IMR-90 (cell line): ENCODE measurements around the gene FTL. TPM values are rescaled to one million over a fixed set of nuclear protein-coding genes. Genes with fewer than 3 reads are reported as not detected.

Source experiments
- ATAC-seq: fragments of 200-7000 bp; cut with Tn5 transposase; 2 replicates; pipeline ENCODE4 v1.9.1; 2020; ENCODE audit warnings: low read depth, mild to moderate bottlenecking, moderate library complexity
- BruUV-seq: library from RNA; stranded (reverse); fragments of 400-500 nt; replicated peaks from 2 replicates; lab custom pipeline; 2021; lab: Mats Ljungman, UMichigan
- CTCF ChIA-PET: fragments of 300-600 bp; formaldehyde crosslinking; extraction: SDS; loops from one replicate; lab custom pipeline; 2021; ENCODE audit warnings: antibody characterized with exemption; lab: Yijun Ruan, JAX
- POLR2A ChIA-PET: fragments of 300-600 bp; sonication (Branson Sonifier 250); formaldehyde crosslinking; loops from one replicate; lab custom pipeline; 2022; ENCODE audit warnings: antibody characterized with exemption; ENCODE audit not compliant: unreplicated experiment; lab: Charles Lee
- DNase-seq: peaks from one replicate; pipeline ENCODE4 v3.0.0; 2013
- H2AFZ ChIP-seq: replicated peaks from 2 replicates; pipeline ENCODE3; 2013; ENCODE audit warnings: low read length, mild to moderate bottlenecking; ENCODE audit not compliant: poor library complexity
- H2AK5ac ChIP-seq: 2 replicates; pipeline ENCODE4 v1.6.1; 2013; ENCODE audit warnings: low read depth, low read length, inconsistent platforms
- H2AK9ac ChIP-seq: replicated peaks from 2 replicates; pipeline ENCODE3; 2013; ENCODE audit warnings: mild to moderate bottlenecking, low read depth, low read length, moderate library complexity; ENCODE audit not compliant: poor library complexity
- H2BK120ac ChIP-seq: 2 replicates; pipeline ENCODE4 v1.6.1; 2013; ENCODE audit warnings: low read depth, low read length, inconsistent platforms
- H2BK15ac ChIP-seq: 3 replicates; pipeline ENCODE4 v1.6.1; 2013; ENCODE audit warnings: low read depth, low read length, inconsistent platforms
- H2BK20ac ChIP-seq: 2 replicates; pipeline ENCODE4 v1.6.1; 2013; ENCODE audit warnings: low read depth, mild to moderate bottlenecking, inconsistent platforms, low read length, moderate library complexity
- H2BK5ac ChIP-seq: 2 replicates; pipeline ENCODE4 v1.6.1; 2013; ENCODE audit warnings: mild to moderate bottlenecking, low read depth, low read length, inconsistent platforms; ENCODE audit not compliant: poor library complexity, severe bottlenecking
- H3K14ac ChIP-seq: replicated peaks from 2 replicates; pipeline ENCODE4 v1.6.1; 2013; ENCODE audit warnings: low read depth, low read length, inconsistent platforms
- H3K18ac ChIP-seq: 2 replicates; pipeline ENCODE4 v1.6.1; 2013; ENCODE audit warnings: low read depth, low read length, control low read depth
- H3K23ac ChIP-seq: 2 replicates; pipeline ENCODE4 v1.6.1; 2013; ENCODE audit warnings: low read depth, low read length, inconsistent platforms
- H3K27ac ChIP-seq: 2 replicates; pipeline ENCODE4 v1.5.1; 2013; ENCODE audit warnings: mild to moderate bottlenecking, control low read depth, low read length; ENCODE audit not compliant: insufficient read depth
- H3K27me3 ChIP-seq: 2 replicates; pipeline ENCODE4 v1.6.1; 2013; ENCODE audit warnings: low read length; ENCODE audit not compliant: control insufficient read depth, insufficient read depth
- H3K36me3 ChIP-seq: 2 replicates; pipeline ENCODE4 v1.6.1; 2013; ENCODE audit warnings: low read length, mixed read lengths; ENCODE audit not compliant: control insufficient read depth, insufficient read depth
- H3K4ac ChIP-seq: 2 replicates; pipeline ENCODE4 v1.6.1; 2013; ENCODE audit warnings: low read depth, low read length, inconsistent platforms
- H3K4me1 ChIP-seq: 2 replicates; pipeline ENCODE4 v1.6.1; 2013; ENCODE audit warnings: low read length, mixed read lengths; ENCODE audit not compliant: control insufficient read depth, insufficient read depth
- H3K4me2 ChIP-seq: 2 replicates; pipeline ENCODE4 v1.6.1; 2013; ENCODE audit warnings: low read depth, mild to moderate bottlenecking, control low read depth, low read length, moderate library complexity
- H3K4me3 ChIP-seq: 2 replicates; pipeline ENCODE4 v1.5.1; 2013; ENCODE audit warnings: low read depth, mild to moderate bottlenecking, control low read depth, low read length, moderate library complexity; ENCODE audit not compliant: insufficient read depth
- H3K56ac ChIP-seq: 2 replicates; pipeline ENCODE4 v1.6.1; 2013; ENCODE audit warnings: low read length, inconsistent platforms; ENCODE audit not compliant: insufficient read depth; ENCODE audit errors: extremely low read depth
- H3K79me1 ChIP-seq, 2 experiments: 2 replicates each; pipeline ENCODE4 v1.6.1; 2013; ENCODE audit warnings: low read length in 2 of 2, inconsistent platforms in 1 of 2, low read depth in 1 of 2
- H3K9ac ChIP-seq: 2 replicates; pipeline ENCODE4 v1.6.1; 2013; ENCODE audit warnings: low read depth, low read length, control low read depth
- H3K9me1 ChIP-seq: 2 replicates; pipeline ENCODE4 v1.6.1; 2013; ENCODE audit warnings: low read length, inconsistent platforms; ENCODE audit not compliant: insufficient read depth
- H3K9me3 ChIP-seq: 2 replicates; pipeline ENCODE4 v1.6.1; 2013; ENCODE audit warnings: low read length; ENCODE audit not compliant: control insufficient read depth, insufficient read depth
- H4K20me1 ChIP-seq: 2 replicates; pipeline ENCODE4 v1.6.1; 2013; ENCODE audit warnings: low read length, inconsistent platforms; ENCODE audit not compliant: insufficient read depth
- H4K5ac ChIP-seq: 2 replicates; pipeline ENCODE4 v1.6.1; 2013; ENCODE audit warnings: mild to moderate bottlenecking, low read depth, low read length, control low read depth
- H4K8ac ChIP-seq, 2 experiments: 2 replicates each; pipeline ENCODE4 v1.6.1; 2013; ENCODE audit warnings: low read depth in 2 of 2, low read length in 2 of 2, control low read depth in 1 of 2, inconsistent platforms in 1 of 2
- H4K91ac ChIP-seq: 2 replicates; pipeline ENCODE4 v1.6.1; 2013; ENCODE audit warnings: low read depth, low read length, inconsistent platforms; ENCODE audit not compliant: insufficient read depth
- CEBPB ChIP-seq: IDR thresholded peaks from 2 replicates; pipeline ENCODE4 v1.6.1; 2012; ENCODE audit warnings: low read depth, low read length, improper control_type of control experiment
- FOS ChIP-seq: fragments of 150-350 bp; IDR thresholded peaks from 2 replicates; pipeline ENCODE4 v1.6.1; 2016; ENCODE audit warnings: low read depth, low read length
- MXI1 ChIP-seq: IDR thresholded peaks from 2 replicates; pipeline ENCODE4 v1.6.1; 2012; ENCODE audit warnings: low read depth, mild to moderate bottlenecking, low read length, moderate library complexity, borderline replicate concordance
- NFE2L2 ChIP-seq: fragments of 150-350 bp; IDR thresholded peaks from 2 replicates; pipeline ENCODE4 v1.6.1; 2016; ENCODE audit warnings: low read depth, mild to moderate bottlenecking, low read length
- POLR2A ChIP-seq: IDR thresholded peaks from 2 replicates; pipeline ENCODE4 v1.6.1; 2012; ENCODE audit warnings: mild to moderate bottlenecking, low read depth, low read length
- RAD21 ChIP-seq: IDR thresholded peaks from 2 replicates; pipeline ENCODE4 v1.6.1; 2012; ENCODE audit warnings: low read length, improper control_type of control experiment
- RCOR1 ChIP-seq: IDR thresholded peaks from 2 replicates; pipeline ENCODE4 v1.6.1; 2012; ENCODE audit warnings: mild to moderate bottlenecking, low read length, improper control_type of control experiment; ENCODE audit not compliant: insufficient replicate concordance
- RFX5 ChIP-seq: IDR thresholded peaks from 2 replicates; pipeline ENCODE4 v1.8.0; 2012; ENCODE audit warnings: low read depth, mild to moderate bottlenecking, low read length, moderate library complexity
- SMC3 ChIP-seq: fragments of 150-350 bp; IDR thresholded peaks from 2 replicates; pipeline ENCODE4 v1.6.1; 2016; ENCODE audit warnings: low read depth, mild to moderate bottlenecking, antibody characterized with exemption, low read length, moderate library complexity
- WGBS, 2 experiments: methylation state at CpG; one replicate each; pipeline versions ENCODE4 v1.1.5 to v1.1.7; 2013; ENCODE audit warnings: missing lambda C conversion rate in 2 of 2; ENCODE audit not compliant: insufficient read length in 1 of 2; ENCODE audit errors: extremely low coverage in 2 of 2; 5-methylcytosine and 5-hydroxymethylcytosine counted together
- dilution Hi-C: fragments of 300-500 bp; cut with HindIII; formaldehyde crosslinking; loops from one replicate; pipeline ENCODE4 v1.14.3; 2018; ENCODE audit warnings: low sequenced_read_pairs; ENCODE audit not compliant: unreplicated experiment
- in situ Hi-C: fragments of 300-500 bp; cut with MboI; formaldehyde crosslinking; loops from 3 replicates; pipeline ENCODE4 v1.14.3; 2019; ENCODE audit warnings: low sequenced_read_pairs, inconsistent platforms, mixed read lengths
- intact Hi-C: fragments of 100-400 bp; cut with micrococcal nuclease; formaldehyde crosslinking; loops from 2 replicates; pipeline ENCODE4 v1.10.0; 2022
- polyA plus RNA-seq, 3 experiments: library from polyadenylated mRNA; depleted of rRNA; stranded (reverse); fragments of >200 nt; gene quantifications; 2 replicates each; pipeline ENCODE4 v1.2.3, GENCODE V29; 2012; ENCODE audit warnings: low replicate concordance in 1 of 3
- total RNA-seq: library from RNA; depleted of rRNA; stranded (reverse); fragments of >200 nt; gene quantifications from 2 replicates; pipeline ENCODE4 v1.2.3, GENCODE V29; 2012
- TF ChIP-seq, protein P1 (sequence below): fragments of 150-350 bp; IDR thresholded peaks from 2 replicates; pipeline ENCODE4 v1.6.1; 2017; ENCODE audit warnings: mild to moderate bottlenecking, antibody characterized with exemption, low read length, low read depth
- TF ChIP-seq, protein P2 (sequence below): conservative IDR thresholded peaks from 2 replicates; pipeline ENCODE4 v1.5.1; 2012; ENCODE audit warnings: mild to moderate bottlenecking, low read depth, low read length, improper control_type of control experiment

The FTL gene
- total and polyA plus RNA-seq, 2 of the 4 experiments (the other 2 are of a cell fraction), result 1,057 to 2,944 TPM

DNA sequence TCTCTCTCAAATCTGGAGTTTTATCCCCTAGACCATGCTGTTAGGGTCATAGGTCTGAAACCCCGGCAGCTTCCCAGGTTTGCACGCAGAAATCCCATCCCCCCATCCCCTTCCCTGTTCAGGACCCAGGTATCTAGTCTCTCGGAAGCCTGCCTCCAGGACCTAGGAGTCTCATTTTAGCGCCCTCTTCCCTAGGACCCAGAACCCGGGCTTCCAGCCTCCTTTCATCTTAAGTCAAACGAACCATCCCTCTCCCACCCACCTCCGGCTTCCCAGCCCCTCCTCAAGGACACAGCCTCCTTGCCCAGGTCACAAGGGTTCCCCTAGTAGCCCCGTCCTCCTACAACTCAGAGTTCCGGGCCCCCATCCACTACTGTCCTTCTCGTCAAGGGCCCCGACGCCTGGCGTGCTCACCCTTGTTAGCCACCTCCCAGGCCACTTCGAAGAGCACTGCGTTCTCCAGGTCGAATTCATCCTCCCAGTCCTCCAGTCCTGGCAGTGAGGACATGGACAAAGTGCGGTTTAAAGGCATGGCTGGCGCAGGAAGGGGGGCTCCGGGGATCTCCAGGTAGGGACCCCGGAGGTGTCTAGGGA is 27.6 kb downstream of the FTL start (continued):
- TF ChIP-seq MXI1 (peak; percentile 18; the same call in 1 of the 2 replicates), FOS (no peak)

DNA sequence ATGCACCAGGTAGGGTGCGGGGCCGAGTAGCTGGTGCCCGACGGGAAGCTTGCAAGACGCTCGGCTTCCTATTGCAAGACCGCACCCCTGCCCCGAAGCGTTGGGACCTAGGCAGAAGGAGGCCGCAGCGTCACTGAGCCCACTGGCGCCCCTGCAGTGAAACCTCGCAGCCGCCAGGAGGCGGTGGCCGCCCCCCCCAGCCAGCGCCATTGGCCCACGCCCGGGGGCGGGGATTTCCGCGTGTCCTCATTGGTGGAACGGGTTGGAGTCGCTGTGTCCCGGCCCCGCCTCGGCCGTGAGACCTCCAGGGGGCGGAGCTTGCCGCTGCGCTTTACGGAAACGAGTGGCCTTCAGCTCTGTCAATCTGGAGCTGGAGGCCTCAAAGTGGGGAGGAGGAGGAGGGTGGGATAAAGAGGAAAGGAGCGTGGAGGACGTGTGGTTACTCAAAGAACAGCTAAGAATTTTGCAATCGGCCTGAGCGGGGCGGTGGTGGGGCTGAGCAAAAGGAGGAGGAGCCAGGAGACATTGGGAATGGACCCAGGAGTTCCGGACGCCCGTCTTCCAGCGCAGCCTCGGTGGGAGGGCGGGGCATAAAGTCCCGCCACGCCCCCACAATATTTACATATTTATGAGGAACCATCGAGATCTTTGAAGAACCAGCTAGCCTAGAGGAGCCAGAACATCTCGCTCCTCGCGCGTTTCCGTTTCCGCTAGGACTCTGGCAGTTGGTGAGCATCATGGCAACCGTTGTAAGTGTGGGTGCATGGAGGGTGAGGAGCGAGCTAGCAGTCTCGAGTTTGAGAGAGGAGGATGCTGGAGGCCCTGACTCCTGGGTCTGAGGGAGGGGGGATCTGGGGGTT is 28.3 kb downstream of the FTL start, which contains the start of the genes GYS1 and RUVBL2:
GYS1 (minus strand) TSS at position 135 of the 860 bp plus-strand sequence. CDS start 197 bp downstream, outside the sequence.
RUVBL2 (plus strand) TSS at position 713 of the 860 bp plus-strand sequence; CDS start at position 738, 25 bp downstream.
- peak within 1 kb of the TSS; percentile 12; the same call in 1 of the 3 replicates for H2BK15ac ChIP-seq
- CTCF ChIA-PET, result interaction anchor here (0.6 to 1.9 kb wide), 17 partner anchors 10 to 277 kb away, joined by 3 to 9 read pairs (median 4); no protein-coding TSS in a partner anchor
- peak within 1 kb of the TSS; percentile 77 for H2BK5ac ChIP-seq
- H2AFZ ChIP-seq, result peak within 1 kb of the TSS; percentile 88
- no peak within 1 kb of the TSS for H2BK20ac ChIP-seq
- peak; percentile 93 for ATAC-seq
- POLR2A ChIA-PET, result interaction anchor here (0.9 kb wide), 1 partner anchor 118 kb away, joined by 3 read pairs; no protein-coding TSS in a partner anchor
- 0 out of 2 replicates have a peak, but pooled peaks cover 3% of the 10 kb centered on the region for H3K9me1 ChIP-seq
- H3K23ac ChIP-seq, result peak within 1 kb of the TSS; percentile 94
- dilution Hi-C loops (no loop called here), intact Hi-C loops (loop anchor here (5.0 to 10.0 kb wide), 3 partner anchors 64 to 211 kb away; partner anchors contain the start of genes CGB7 and KCNA7), in situ Hi-C loops (no loop called here)
- H4K91ac ChIP-seq, result peak within 1 kb of the TSS; percentile 91
- peak within 1 kb of the TSS; percentile 95 for H2AK9ac ChIP-seq
- peaks cover 12% of the 10 kb centered on the region for H3K4me1 ChIP-seq
- peak within 1 kb of the TSS; percentile 98 for H3K4me2 ChIP-seq
- H3K4me3 ChIP-seq, result peak within 1 kb of the TSS; percentile 78
- peak within 1 kb of the TSS; percentile 41; the same call in 1 of the 2 replicates for H4K5ac ChIP-seq
- H3K27ac ChIP-seq, result peak within 1 kb of the TSS; percentile 85
- H4K20me1 ChIP-seq, result peaks cover 27% of the 10 kb centered on the region
- H3K9ac ChIP-seq, result peak within 1 kb of the TSS; percentile 92
- peak within 1 kb of the TSS; percentile 35 for H3K18ac ChIP-seq
- peaks cover 16 to 73% of the 10 kb centered on the region in 2 experiments for H3K79me1 ChIP-seq
- peak within 1 kb of the TSS; percentile 48 to 75 for H4K8ac ChIP-seq
- 0% methylated on average over 16 of the region's 56 CpGs; no CpG with 5 or more reads in 1 of the 2 experiments for WGBS, 2 experiments
- H3K56ac ChIP-seq, result peak within 1 kb of the TSS; percentile 68
- peaks cover 12% of the 10 kb centered on the region for H3K36me3 ChIP-seq
- peak within 1 kb of the TSS; percentile 93 for H2AK5ac ChIP-seq
- peak within 1 kb of the TSS; percentile 93 for H3K14ac ChIP-seq
- H2BK120ac ChIP-seq, result peak within 1 kb of the TSS; percentile 54; the same call in 1 of the 2 replicates
- no TSS peak for BruUV-seq
- H3K9me3 ChIP-seq, result no peaks in the 10 kb centered on the region
- peak; percentile 99 for DNase-seq
- H3K27me3 ChIP-seq, result no peaks in the 10 kb centered on the region
- H3K4ac ChIP-seq, result peak within 1 kb of the TSS; percentile 93
- TF ChIP-seq RCOR1 (no peak), RFX5 (no peak), RAD21 (0 out of 2 replicates have a peak, but pooled peaks have one; percentile 1), SMC3 (peak; percentile 35), NFE2L2 (no peak), POLR2A (peak; percentile 77), CEBPB (peak; percentile 97), MXI1 (peak; percentile 68; the same call in 1 of the 2 replicates)
- TF ChIP-seq, protein P1, sequence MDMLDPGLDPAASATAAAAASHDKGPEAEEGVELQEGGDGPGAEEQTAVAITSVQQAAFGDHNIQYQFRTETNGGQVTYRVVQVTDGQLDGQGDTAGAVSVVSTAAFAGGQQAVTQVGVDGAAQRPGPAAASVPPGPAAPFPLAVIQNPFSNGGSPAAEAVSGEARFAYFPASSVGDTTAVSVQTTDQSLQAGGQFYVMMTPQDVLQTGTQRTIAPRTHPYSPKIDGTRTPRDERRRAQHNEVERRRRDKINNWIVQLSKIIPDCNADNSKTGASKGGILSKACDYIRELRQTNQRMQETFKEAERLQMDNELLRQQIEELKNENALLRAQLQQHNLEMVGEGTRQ, result no peak
- TF ChIP-seq, protein P2, sequence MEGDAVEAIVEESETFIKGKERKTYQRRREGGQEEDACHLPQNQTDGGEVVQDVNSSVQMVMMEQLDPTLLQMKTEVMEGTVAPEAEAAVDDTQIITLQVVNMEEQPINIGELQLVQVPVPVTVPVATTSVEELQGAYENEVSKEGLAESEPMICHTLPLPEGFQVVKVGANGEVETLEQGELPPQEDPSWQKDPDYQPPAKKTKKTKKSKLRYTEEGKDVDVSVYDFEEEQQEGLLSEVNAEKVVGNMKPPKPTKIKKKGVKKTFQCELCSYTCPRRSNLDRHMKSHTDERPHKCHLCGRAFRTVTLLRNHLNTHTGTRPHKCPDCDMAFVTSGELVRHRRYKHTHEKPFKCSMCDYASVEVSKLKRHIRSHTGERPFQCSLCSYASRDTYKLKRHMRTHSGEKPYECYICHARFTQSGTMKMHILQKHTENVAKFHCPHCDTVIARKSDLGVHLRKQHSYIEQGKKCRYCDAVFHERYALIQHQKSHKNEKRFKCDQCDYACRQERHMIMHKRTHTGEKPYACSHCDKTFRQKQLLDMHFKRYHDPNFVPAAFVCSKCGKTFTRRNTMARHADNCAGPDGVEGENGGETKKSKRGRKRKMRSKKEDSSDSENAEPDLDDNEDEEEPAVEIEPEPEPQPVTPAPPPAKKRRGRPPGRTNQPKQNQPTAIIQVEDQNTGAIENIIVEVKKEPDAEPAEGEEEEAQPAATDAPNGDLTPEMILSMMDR, result peak; percentile 99
